ENCODE data around the gene TEDC1.

The TEDC1 gene

DNA sequence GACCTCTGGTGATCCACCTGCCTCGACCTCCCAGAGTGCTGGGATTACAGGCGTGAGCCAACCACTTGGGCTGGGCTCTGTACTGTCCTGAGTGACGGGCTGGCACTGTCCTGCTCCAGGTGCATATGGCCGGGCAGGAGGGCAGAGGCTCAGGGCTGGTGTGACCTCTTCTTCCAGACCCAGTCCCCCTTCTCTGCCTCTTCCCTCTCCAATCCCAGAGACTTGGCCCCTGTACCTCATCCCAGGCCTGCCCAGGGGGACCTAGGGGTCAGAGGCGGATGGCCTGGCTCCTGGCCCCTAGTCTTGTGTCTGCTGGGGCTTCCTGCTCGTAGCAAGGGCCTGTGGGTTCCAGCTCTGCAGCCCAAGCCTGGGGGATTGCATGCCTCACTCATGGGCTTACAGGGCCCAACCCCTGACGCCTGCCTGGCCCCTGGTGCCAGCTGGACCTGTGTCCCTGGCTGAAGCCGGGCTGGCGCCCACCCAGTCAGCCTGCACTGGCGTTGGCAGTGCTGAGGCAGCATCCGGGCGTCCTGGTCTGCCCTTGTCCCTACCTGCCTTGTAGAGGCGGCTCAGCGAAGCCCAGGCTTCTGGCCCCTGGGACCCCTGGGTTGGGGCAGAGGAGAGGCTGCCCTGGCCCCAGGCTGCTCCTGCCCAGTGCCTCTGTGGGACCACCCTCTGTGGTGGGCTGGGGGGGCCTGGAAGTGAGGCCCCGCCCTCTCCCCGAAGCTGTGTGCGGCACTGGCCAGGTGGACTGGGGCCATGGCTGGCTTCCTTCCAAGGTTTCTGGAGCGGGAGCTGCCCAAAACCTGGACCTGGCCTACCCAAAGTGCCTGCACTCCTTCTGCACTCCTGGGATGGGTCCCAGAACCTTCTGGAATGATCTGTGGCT lies 4.3 kb downstream of the TEDC1 start:
- H3K4me3 ChIP-seq (ENCODE audit: low read depth, low read length) = no peak overlapping the region

DNA sequence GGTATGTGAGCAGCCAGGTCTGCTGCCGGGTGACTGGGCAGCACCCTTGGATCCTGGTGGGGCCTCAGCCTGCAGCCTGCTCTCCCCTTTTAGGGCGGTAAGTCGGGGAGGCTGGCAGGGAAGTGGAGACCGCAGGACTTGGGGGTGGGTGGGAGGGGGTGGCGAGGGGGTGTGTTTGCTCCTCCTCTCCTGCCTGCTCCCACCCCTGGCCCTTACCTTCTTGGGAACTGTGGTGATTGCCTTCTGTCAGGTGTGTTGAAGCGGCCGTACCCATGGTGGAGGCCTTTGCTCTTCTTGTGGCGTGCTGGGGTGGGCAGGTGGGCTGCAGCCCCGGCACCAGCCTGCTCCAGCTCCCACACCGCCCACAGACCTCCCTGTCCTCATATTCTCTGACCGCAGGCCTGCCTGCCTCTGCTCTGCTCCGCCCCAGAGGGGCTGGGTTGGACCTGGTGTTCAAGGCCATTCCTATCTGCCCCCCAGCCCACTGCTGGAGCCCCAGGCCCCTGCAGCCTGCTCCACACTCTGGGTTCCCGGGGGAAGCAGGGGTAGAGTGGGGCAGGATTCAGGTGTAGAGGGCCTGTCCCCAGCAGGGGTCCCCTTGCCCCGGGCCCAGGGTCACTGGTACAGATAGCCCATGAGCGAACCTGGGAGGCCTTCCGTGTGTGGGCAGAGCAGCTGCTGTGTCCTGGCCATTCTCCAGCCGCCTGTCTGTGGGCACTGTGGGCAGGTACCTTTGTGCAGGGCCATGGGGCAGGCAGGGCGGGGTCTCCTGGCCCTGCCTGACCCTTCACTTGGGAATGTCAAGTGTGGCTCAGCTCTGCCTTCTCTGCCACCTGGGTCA lies 5.2 kb downstream of the TEDC1 start:
- H3K4me3 ChIP-seq (ENCODE audit: low read depth, low read length) = no peak overlapping the region

DNA sequence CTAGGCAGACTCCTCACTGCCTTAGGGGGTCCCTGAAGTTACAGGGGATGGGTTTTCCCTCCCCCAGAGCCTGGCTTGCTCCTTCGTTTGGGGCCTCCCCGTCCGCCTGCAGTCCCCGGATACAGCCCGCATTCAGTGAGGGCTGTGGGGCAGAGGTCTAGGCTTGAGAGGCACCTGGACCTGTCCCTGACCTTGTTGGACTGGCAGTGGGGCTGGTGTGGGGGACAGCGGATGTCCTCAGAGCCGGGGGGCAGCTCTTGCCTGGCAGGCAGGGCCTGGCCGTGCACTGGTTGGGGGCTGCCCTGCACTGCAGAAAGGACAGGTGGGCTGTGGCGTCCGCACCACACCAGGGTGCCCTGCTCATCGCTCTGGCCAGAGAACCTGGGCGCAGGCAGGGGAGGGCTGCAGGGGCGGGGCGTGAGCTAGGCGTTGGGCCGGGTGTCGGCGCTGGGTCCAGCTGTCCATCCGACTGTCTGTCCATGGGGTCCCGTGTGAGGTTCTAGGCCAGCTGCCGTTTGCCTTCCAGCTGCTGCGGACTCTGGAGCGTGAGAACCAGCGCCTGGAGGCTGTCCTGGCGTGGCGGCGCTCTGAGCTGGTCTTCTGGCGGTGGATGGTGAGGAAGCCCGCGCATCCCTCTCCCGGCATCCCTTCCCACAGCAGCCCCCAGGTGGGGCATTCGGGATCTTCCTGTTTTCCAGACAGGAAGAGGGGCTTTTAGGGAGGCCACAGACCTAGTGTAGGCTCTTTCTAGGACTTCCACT lies 6.0 kb downstream of the TEDC1 start:
- no peak overlapping the region for H3K4me3 ChIP-seq (ENCODE audit: low read depth, low read length)

DNA sequence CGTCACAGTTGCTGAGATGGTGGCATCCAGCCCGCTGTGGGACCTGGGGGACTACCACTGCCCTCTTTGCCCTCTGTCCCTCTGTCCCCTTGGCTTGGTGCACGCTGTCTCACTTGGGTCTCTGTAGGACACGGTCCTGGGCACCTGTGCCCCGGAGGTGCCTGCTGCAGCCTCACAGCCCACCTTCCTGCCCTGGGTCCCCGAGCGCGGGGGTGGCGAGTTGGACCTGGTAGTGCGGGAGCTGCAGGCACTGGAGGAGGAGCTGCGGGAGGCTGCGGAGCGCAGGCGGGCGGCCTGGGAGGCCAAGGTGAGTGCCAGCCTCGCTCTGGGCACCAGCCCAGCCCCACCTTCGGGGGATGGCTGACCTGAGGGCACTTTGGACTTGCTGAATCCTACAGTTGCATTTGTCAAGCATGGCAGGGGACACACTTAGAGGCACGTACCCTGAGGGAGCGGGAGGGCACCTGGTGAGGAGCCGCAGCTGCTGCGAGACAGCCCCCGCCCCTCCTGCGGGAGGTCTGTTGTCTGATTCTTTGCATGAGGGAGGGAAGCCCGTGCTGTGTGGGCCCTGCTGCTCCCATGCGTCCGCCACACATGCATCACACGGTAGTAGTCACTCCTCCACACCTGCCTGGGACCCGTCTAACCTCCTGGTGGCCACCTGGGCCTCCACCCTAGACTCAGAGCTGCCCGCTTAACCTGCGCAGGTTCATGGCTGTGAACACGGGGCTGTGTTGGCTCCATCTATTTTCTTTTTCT lies 6.8 kb downstream of the TEDC1 start:
- no peak overlapping the region for H3K4me3 ChIP-seq (ENCODE audit: low read depth, low read length)

DNA sequence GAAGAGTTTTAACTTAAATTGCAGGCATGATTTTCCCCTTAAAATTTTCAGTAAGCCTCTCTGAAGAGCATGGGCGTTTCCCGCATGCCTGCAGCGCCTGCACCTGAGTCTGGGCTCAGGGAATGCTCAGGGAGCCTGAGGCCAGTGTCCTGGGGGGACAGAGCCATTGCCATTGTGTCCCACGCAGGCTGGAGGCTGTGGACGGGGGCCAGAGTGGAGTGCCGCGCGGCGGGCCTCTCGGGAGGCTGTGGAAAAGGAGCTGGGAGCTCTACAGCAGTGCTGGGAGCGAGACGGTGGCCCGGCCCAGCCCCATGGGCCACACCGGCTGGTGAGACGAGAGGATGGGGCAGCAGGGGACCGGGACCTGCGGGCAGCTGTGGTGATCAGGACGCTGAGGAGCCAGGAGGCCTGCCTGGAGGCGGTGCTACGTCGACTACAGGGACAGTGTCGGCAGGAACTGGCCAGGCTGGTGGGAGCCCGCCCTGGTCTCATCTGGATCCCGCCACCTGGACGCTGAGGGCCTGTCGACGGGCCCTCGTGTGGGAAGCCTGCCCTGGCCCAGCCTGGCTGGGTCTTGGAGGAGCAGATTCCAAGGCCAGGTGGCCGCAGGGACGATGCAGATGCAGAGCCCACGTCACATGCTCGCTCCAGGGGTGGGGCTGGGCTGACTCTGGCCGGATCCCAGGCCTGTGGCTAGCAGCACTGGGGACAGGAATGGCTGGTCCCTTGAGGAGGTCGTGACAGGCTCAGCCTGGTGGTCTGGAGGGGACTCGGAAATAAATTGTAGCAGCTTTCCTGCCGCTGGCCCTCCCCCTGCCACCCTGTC lies 7.6 kb downstream of the TEDC1 start:
- H3K4me3 ChIP-seq (ENCODE audit: low read depth, low read length) = no peak overlapping the region

DNA sequence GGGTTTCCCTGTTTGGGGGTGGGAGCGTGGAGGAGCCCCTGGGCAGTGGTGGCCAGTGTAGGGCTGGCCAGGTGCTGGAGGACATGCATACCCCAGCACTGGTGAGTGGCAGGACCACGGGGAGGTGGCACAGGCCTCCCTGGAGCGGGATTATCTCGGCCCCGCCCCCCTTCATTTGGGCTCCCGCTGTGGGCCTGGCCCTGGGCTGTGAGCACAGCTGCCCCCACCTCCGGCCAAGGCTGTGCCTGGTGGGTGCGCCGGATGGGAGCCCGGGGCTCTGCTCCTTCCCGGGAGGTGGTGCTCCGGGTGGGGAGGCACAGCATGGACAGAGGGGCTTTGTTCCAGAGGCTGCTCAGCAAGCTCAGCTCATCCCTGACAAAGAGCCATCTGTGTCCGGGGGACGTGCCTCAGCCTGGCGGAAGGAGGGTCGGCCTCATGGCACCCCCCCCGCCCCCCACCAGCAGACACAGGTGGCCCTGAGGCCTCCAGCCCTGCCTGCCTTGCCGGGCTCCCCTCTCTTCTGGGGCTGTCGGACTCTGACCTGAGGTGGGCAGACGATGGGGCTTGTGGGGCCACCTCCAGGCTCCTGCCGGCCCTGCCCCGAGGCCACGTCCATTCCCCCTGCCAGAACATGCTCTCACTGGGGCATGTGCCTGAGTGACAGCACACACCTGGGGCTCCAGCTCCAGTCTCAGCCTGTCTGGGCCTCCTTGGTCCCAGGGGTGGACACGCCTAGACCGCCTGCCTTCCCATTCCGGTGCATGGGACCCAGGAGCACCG lies 8.4 kb downstream of the TEDC1 start:
- no peak overlapping the region for H3K4me3 ChIP-seq (ENCODE audit: low read depth, low read length)

DNA sequence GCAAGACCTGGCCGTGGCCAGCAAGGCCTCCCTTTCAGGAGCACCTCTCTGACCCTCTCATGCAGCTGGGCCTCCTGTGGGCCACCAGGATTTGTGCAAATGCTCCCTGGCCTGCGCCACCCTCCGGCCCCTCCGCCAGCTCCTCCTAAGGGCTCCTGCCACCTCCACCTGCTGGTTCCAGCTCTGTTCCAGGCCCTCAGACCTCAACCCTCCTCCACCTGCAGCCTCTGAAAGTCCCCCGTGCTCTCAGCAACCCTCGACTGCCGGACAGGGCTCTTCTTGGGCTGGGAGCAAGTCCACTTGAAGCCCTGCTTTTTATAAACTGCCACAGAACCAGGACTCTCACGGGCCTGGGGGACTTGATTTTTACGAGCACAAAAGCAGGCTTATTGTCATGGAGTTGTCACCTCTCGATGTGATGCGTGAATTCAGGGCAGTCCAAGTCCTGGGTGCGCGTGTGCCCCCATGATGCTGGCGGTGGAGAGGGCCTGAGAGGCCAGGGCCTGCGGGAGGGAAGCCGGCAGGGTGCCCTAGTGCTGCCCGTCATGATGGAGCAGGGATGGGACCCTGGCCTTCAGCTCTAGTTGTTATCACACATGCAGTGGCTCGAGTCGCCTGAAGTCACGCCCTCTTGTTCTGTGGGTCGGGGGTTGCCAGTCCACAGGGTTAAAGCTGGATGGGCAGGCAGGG lies 9.1 kb downstream of the TEDC1 start:
- no peak overlapping the region for H3K4me3 ChIP-seq (ENCODE audit: low read depth, low read length)

DNA sequence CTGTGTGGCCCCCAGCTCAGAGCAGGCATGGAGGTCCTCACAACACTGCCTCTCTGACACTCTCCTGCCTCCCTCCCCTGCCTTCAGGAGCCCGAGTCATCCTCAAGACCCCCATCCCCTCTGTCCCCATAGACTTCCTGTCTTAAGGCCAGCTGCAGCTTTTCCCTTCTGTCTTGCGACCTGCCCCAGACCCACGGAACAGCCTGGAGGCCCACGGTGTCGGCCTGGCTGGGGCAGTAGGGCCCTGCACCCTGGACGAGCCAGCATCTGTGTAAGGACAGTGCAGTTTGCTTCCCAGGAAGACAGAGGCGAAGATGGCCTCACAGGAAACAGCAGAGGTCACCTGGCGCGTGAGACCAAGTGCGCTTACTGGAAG lies 9.7 kb downstream of the TEDC1 start:
- H3K4me3 ChIP-seq (ENCODE audit: low read depth, low read length) = no peak overlapping the region

DNA sequence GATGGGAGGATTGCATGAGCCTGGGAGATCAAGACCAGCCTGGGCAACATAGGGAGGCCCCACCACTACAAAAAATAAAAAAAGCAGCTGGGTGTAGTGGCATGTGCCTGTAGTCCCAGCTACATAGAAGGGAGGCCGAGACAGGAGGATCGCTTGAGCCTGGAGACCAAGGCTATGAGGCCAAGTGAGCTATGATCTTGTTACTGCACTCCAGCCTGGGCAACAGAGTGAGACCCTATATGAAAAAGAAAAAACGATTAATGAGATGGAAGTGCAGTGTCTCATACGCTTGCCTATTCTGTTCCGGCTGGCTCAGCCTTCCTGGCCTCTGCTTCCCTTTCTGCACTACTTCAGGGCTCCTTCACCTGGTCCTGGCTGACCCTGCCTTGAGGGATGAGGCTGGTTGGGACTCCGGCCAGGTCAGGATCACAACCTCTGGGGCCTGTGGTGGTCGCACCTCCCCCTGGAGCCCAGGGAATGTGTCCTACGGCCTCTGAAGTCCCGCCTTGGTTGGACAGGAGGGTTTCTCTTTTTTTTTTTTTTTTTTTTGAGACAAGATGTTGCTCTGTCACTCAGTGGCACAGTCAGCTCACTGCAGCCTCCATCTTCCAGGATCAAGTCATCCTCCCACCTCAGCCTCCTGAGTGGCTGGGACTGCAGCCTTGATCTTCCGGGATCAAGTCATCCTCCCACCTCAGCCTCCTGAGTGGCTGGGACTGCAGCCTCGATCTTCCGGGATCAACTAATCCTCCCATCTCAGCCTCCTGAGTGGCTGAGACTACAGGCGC lies 10.7 kb downstream of the TEDC1 start:
- H3K4me3 ChIP-seq (ENCODE audit: low read depth, low read length) = no peak overlapping the region

DNA sequence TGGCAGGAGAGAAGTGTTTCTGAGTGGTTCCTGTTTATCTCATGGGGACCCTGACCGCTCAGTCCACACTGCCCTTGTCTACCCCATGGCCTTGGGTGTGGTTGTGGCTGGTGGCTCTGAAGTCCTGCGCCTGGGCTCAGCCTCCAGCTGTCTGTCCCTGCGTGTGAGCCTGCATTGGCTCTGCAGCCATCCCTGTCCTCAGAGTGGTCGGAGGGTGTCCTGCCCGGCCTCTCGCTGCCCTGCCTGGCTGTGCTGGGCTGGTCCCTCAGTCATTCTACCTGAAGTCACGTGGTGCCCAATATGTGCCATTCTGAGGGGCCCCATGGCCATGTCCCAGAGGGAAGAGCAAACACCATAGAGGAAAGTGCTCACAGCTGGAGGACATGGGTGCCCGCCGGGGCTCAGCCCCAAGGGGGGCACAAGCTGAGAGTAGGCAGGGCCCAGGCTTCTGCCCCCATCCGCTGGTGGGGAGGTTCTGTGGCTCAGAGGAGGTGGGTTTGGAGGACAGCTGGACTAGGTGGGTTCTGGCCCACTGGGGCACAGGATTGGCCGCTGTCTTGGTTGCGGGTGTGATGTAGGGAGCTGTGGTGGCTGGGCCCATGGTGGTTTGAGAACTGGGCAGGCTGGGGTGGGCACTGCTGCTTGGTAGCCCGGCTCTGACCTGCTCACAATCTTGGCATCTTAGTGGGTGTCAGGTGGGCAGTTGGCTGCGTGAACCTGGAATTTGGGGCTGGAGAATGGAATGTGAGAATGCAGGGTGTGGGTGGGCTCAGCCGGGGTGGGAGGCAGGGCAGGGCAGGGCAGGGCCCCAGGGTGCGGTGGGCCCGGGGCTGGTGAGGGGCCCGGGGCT lies 11.6 kb downstream of the TEDC1 start:
- H3K4me3 ChIP-seq (ENCODE audit: low read depth, low read length) = no peak overlapping the region

DNA sequence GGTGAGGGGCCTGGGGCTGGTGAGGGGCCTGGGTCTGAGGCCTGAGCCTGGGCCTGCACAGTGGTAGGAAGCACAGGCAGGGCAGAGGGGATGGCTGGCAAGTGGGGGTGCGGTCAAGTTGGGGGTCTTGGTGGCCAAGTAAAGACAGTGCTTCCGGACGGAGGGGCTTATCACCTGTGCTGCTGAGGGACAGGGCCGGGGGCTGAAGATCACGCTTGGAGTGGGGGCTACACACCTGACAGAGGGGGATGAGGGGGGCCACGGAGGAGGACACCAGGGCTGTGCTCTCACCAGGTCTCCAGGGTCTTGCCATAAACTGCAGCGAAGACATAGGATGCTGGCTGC lies 12.2 kb downstream of the TEDC1 start:
- H3K4me3 ChIP-seq (ENCODE audit: low read depth, low read length) = no peak overlapping the region

DNA sequence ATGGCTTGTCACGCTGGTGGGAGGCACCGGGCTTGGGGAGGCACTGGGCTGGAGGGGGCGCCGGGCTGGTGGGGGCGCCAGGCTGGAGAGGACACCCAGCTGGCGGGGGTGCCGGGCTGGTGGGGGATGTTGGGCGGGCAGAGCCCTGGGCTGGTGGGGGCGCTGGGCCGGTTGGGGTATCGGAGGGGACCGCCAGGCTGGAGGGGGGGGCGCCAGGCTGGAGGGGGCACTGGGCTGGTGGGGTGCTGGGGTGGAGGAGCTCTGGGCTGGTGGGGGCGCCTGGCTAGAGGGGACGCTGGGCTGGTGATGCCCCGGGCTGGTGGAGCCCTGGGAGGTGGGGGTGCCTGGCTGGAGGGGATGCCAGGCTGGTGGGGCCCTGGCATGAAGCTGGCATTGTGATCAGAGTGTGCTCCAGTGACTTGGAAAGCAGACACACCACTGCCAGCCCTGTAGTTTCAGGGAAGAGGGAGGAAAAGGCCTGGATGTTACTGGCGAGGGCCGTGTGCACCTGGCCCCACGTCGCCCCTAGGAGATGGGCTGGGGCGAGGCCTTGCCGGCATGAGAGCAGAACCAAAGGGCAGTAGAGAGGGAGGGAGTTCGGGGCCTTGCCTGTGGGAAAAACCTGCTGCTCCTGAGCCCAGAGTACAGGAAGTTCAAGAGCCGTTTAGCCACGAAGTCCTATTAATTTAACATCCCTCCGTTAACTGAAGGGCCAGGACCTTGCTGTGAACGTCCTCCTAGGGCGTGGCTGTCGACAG lies 13.1 kb downstream of the TEDC1 start:
- no peak overlapping the region for H3K4me3 ChIP-seq (ENCODE audit: low read depth, low read length)

DNA sequence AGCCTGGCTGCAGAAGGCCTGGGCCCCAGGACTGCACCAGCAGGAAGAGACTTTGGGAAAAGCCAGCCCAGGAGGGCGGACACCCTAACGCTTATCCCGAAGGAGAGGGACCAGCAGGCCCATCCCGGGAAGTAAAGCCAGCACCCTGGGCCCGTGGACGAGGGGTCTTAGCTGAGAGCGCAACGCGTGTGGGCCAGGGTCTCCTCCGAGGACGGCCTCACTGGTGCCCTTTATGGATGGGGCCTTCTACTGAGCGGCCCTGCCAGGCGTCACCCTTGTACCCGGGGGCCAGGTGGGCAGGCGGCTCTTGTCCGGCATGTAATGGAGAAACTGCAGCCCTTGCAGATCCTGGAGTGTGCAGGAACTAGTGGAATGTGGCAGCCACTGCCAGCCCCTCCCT lies 14.1 kb downstream of the TEDC1 start:
- no peak overlapping the region for H3K4me3 ChIP-seq (ENCODE audit: low read depth, low read length)

DNA sequence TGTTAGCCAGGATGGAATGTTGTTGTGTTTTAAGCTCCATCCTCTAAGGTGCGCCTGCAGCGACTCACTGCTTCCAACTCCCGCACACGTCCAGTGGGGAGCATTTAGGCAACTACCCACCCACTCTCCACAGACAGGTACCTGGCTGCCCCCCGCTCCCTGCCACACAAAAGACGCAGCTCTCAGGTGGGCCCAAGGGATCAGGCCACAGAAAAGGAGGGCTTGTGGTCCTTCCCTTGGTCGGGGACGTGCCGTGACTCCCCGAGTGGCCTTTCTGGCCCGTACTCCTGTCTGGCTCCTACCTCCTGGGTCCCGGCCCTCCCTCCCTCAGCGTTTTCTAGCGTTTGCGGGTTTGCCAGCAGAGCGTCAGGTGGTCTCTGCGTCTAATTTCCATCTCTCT lies 16.2 kb downstream of the TEDC1 start:
- H3K4me3 ChIP-seq (ENCODE audit: low read depth, low read length) = no peak overlapping the region

DNA sequence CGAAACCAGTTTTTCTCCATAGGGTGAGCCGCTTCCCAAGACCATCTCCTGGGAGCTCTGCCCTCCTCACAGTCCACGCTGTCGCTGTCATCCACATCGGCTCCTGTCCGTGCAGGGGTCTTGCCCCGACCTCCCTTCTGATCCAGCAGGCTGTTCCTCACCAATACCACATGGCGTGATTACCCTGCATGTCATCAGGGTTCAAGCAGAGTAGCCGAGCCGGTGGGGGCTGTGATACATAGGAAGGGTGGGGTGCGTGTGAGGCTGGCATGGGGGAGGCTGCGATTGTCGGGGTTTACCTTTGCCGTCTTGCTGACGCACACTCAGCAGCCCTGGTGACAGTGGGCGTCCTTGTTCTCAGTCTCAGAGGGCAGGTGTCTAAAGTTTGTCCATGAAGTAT lies 17.0 kb downstream of the TEDC1 start:
- H3K4me3 ChIP-seq (ENCODE audit: low read depth, low read length) = no peak overlapping the region

DNA sequence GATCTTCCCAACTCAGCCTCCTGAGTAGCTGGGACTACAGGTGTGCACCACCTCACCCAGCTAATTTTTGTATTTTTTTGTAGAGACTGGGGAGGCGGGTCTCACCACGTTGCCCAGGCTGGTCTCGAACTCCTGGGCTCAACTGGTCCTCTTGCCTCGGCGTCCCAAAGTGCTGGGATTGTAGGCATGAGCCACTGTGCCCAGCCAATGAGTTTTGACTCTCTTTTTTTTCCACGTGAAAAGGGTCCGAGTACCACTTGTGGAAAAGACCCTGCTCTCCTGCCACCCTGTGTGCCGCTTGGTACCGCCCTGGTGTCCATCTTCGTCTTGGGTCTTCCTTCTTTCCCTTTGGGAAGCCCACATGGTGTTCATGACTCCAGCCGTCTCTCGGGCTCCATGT lies 17.6 kb downstream of the TEDC1 start:
- no peak overlapping the region for H3K4me3 ChIP-seq (ENCODE audit: low read depth, low read length)
